HG03175 (cell line): ENCODE data around the gene GRK6.

ENCODE experiments used
- ATAC-seq: cut with Tn5 transposase; IDR thresholded peaks from one replicate; pipeline ENCODE4 v1.9.1; 2021; ENCODE audit warnings: mild to moderate bottlenecking, moderate library complexity; ENCODE audit not compliant: unreplicated experiment

GRK6 gene

GRCh38 chr5:177426566-177427210 is at the start of gene GRK6:
TSS of gene GRK6 (plus strand) at chr5:177426676. CDS start at chr5:177426846, 170 bp downstream.
- peak; percentile 11 for ATAC-seq

DNA sequence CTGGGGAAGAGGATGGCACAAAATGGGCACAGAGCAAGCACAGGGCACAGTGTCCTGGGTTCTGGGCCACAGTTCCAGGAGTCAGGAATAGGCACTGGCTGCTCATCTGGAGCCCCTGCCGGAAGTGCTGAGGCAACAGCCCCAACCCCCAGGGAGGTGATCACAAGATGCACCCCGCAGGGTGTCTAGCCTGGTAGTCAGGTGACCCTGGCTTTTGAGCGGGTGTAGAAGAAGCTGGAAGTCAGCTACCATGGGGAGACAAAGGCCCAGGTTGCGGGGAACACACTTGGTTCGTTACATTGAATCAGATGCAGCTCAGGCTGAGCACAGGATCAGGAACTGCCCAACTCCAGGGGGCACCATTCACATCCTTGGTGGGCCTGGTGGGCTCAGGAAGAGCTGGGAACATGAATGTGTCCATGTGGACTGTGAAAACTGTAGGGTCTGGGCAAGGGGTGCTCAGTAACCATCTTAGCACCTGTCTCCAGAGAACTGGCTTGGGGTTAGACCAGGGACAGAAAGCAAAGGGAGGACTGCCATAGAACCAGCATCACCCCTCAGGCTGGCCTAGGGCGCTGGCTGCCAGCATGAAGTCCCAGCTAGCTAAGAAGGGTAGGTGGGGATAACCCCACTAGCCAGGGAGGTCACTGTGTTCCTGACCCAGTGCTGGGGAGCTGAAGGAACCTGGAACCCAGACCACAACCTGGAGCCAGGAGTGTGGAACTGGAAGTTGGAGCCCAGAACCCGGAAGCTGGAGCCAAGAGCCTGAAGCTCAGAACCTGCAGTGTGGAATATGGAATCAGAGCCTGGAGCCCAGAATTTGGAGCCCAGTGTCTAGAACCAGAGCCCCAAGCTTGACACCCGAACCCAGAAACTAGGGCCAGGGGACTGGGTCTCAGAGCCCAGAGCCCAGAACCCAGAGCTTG is 48.4 kb upstream of the GRK6 start:
- no peak for ATAC-seq

DNA sequence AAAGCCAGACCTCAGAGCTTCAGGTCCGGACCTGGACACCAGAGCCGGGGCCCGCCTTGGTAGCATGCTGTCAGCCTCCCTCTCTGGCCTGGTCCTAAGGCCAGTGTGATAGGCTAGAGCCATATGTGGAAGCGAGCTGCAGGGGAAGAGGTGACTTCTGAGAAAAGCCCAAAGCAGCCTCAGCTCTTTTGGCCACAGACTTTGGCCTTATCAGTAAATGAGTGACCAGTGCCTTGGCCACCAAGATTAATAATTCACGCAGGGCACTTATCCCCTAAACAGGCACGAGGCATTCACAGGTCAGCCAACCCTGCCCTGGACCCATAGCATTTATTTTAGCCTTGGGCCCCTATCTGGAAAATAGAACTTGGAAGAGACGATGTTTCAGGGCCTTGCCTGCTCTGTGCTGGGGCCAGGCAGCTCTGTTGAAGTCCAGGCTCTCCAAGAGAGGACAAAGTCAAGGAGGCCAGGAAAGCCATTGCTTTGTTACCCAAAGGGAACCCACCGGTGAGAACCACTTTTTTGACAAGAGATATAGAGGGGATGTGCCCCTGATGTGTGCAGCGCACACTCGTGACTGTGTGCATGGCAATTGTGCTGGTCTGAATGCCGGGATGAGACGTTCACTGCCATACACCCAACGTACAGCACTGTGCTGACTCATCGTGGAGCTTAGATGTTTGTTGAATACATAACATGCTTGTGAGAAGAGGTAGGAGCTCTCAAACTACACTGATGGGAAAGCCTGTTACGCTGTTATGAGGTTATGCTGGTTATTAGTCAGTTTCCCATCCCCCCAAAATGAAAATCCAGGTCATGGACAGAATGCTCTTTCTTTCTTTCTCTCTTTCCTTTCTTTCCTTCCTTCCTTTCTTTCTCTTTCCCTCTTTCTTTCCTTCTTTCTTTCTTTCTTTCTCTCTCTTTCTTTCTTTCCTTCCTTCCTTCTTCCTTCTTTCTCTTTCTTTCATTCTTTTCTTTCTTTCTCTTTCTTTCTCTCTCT is 47.3 kb upstream of the GRK6 start:
- peak; percentile 54 for ATAC-seq

DNA sequence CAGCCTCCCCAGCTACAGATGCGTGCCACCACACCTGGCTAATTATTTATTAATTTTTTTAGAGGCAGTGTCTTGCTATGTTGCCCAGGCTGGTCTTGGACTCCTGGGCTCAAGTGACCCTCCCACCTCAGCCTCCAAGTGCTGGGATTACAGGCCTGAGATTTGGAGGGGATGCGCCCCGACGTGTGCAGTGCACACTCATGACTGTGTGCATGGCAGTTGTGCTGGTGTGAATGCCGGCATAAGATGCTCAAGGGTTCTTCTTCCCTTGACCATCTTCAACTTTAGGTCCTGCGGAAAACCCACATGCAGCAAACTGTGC is 45.7 kb upstream of the GRK6 start:
- no peak for ATAC-seq

- no peak for ATAC-seq
Observed at GRCh38 chr5:177382423-177383029, 44.0 kb upstream of the GRK6 start.

- ATAC-seq: no peak
Observed at GRCh38 chr5:177383181-177383580, 43.3 kb upstream of the GRK6 start.

- no peak for ATAC-seq
Observed at GRCh38 chr5:177384134-177384533, 42.3 kb upstream of the GRK6 start, which contains the start of gene SLC34A1. TSS of gene SLC34A1 (plus strand) at chr5:177384434. CDS start at chr5:177385742, 1,308 bp downstream.

DNA sequence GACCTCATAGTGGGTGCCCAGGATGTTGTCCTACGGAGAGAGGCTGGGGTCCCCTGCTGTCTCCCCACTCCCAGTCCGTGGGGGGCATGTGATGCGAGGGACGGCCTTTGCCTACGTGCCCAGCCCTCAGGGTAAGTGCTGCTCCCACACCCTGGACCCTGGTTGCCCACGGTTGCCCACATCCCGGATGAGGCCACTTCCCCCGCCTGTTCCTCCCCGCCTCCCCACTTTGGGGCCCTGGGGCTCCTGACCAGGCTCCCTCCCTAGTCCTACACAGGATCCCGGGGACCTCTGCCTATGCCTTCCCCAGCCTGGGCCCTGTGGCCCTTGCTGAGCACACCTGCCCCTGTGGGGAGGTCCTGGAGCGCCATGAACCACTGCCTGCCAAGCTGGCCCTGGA is 40.8 kb upstream of the GRK6 start:
- ATAC-seq: no peak

GRCh38 chr5:177386542-177386941 is 39.9 kb upstream of the GRK6 start:
- no peak for ATAC-seq

GRCh38 chr5:177387405-177387804 is 39.1 kb upstream of the GRK6 start:
- ATAC-seq: no peak

GRCh38 chr5:177388521-177389052 is 37.9 kb upstream of the GRK6 start:
- ATAC-seq: no peak

GRCh38 chr5:177389241-177390169 is 37.0 kb upstream of the GRK6 start:
- ATAC-seq: peak; percentile 49

- ATAC-seq: peak; percentile 62
Observed at GRCh38 chr5:177390363-177391300, 35.8 kb upstream of the GRK6 start.

DNA sequence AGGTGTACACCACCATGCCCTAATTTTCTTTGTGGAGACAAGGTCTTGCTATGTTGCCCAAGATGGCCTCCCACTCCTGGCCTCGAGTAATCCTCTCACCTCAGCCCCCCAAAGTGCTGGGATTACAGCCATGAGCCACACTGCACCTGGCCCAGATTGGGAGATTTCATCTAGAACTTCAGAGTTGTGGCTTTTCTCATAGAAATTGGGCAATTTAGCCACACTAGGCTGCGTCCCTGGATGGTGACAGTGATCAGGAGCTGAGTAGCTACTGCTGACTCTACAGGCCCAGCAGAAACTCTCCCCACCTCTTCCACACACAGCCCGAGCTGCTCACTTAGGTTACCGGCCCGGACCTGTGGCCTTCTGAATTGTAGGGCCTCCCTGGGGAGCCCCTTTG is 33.7 kb upstream of the GRK6 start:
- no peak for ATAC-seq

DNA sequence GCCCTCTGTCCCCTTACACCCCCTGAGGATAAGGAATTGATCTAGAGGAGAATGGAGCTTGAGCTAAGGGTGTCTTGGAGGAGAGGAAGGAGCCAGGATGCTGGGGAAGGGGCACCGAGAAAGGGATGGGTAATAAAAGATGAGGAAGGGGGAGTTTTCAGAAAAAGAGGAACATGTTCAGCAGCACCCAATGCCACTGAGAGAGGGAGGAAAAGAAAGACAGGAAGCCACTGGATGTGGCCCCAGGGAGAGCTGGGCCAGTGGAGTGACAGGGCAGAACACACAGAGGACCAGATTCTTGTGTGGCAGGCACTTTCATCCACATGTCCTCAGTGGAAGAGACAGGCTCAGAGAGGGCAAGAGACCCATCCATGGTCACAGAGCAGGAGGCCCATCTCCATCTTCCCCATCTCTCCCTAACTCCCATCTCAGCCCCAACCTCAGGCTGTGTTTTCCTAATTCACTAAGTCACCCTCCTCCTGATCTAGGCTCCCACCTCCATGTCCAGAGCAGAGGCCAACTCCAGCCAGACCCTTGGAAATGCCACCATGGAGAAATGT is 33.2 kb upstream of the GRK6 start:
- no peak for ATAC-seq

DNA sequence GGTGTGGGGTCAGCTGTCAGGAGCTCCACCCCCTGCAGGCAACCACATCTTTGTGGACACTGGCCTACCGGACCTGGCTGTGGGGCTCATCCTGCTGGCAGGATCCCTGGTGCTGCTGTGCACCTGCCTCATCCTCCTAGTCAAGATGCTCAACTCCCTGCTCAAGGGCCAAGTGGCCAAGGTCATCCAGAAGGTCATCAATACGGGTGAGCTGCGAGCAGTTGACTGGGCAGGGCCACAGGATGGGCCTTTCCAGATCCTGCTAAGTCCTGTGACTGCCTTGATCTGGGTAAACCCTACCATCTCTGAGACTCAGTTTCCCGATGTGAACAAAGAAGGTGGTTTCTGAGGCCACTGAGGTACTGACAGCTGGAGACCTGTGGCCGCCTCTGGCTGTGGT is 32.5 kb upstream of the GRK6 start:
- no peak for ATAC-seq

- ATAC-seq: no peak
Observed at GRCh38 chr5:177396078-177396477, 30.4 kb upstream of the GRK6 start.

DNA sequence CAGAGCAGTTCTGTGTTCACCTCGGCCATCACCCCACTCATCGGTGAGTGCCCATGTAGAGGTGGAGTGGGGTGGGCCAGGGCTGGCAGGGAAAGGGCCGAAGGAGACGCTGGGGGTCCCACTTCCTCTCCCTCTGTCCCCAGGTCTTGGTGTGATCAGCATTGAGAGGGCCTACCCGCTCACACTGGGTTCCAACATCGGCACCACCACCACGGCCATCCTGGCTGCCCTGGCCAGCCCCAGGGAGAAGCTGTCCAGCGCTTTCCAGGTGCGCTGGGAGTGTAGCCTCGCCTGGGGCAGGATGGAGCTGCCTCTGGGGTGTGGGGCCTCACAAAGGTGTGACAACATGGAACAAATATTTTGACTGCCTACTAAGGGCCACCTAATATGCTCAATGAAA is 29.7 kb upstream of the GRK6 start:
- no peak for ATAC-seq
